Amygdala (tissue), 56 donors: ENCODE measurements around the gene TANGO2.

Source experiments
- DNase-seq, 56 donors: peaks; one replicate each; lab custom pipeline; 2025; lab: John Stamatoyannopoulos, UW

The TANGO2 gene

GRCh38 chr22:20024650-20025397, 3.9 kb downstream of the TANGO2 start:
- no peak for DNase-seq

GRCh38 chr22:20025401-20026203, 4.7 kb downstream of the TANGO2 start:
- no peak for DNase-seq

- peak in 22 of 56 donors; percentile 16 to 69 (median 44) for DNase-seq
Observed at GRCh38 chr22:20026204-20026908, 5.4 kb downstream of the TANGO2 start.

- no peak for DNase-seq
Observed at GRCh38 chr22:20026996-20027601, 6.2 kb downstream of the TANGO2 start.

- no peak for DNase-seq
Observed at GRCh38 chr22:20027966-20028854, 7.3 kb downstream of the TANGO2 start.

- peak in 20 of 56 donors; percentile 13 to 60 (median 26) for DNase-seq
Observed at GRCh38 chr22:20028855-20029549, 8.1 kb downstream of the TANGO2 start.

GRCh38 chr22:20029550-20030225, 8.8 kb downstream of the TANGO2 start:
- DNase-seq = peak in 2 of 56 donors; percentile 58 to 60

- no peak for DNase-seq
Observed at GRCh38 chr22:20031732-20032406, 11.0 kb downstream of the TANGO2 start.

- no peak for DNase-seq
Observed at GRCh38 chr22:20032407-20032991, 11.6 kb downstream of the TANGO2 start.

GRCh38 chr22:20033045-20033706, 12.3 kb downstream of the TANGO2 start:
- peak in 38 of 56 donors; percentile 12 to 79 (median 51) for DNase-seq

- DNase-seq = no peak
Observed at GRCh38 chr22:20034143-20034542, 13.2 kb downstream of the TANGO2 start.

- no peak for DNase-seq
Observed at GRCh38 chr22:20035375-20036083, 14.6 kb downstream of the TANGO2 start.

GRCh38 chr22:20036084-20036482, 15.2 kb downstream of the TANGO2 start:
- no peak for DNase-seq

- DNase-seq = no peak
Observed at GRCh38 chr22:20036535-20037392, 15.9 kb downstream of the TANGO2 start.

- no peak for DNase-seq
Observed at GRCh38 chr22:20037419-20037818, 16.5 kb downstream of the TANGO2 start.
